B cell (primary cell): Measurements from ENCODE around the gene DUOXA2. TPM values are rescaled to one million over a fixed set of nuclear protein-coding genes. Genes with fewer than 3 reads are reported as not detected.
A peak's percentile ranks its signal among the peaks of the same experiment; 100 is the strongest.

Experiments
- ATAC-seq: fragments of 200-7000 bp; cut with Tn5 transposase; one replicate; pipeline ENCODE4 v1.10.0; 2021; ENCODE audit warnings: low read depth, mild to moderate bottlenecking, moderate number of reproducible peaks, moderate library complexity
- CTCF ChIA-PET: fragments of 350-600 bp; sonication (Branson Sonifier 250); formaldehyde crosslinking; loops from one replicate; lab custom pipeline; 2021; ENCODE audit warnings: antibody characterized with exemption, inconsistent platforms; lab: Charles Lee
- POLR2A ChIA-PET: fragments of 350-600 bp; sonication (Branson Sonifier 250); formaldehyde crosslinking; loops from one replicate; lab custom pipeline; 2021; ENCODE audit warnings: antibody characterized with exemption; lab: Charles Lee
- DNase-seq: peaks from one replicate; pipeline ENCODE4 v3.0.0; 2013
- H2AFZ ChIP-seq: 2 replicates; pipeline ENCODE4 v1.6.1; 2012; ENCODE audit warnings: mild to moderate bottlenecking, low read depth, low read length; ENCODE audit not compliant: insufficient read depth, poor library complexity, severe bottlenecking
- H3K27ac ChIP-seq, 2 donors: 1 replicate in 1 of 2; 2 replicates in 1 of 2; pipeline ENCODE4 v1.5.1; 2012 to 2013; ENCODE audit warnings: low read length in 2 of 2, mild to moderate bottlenecking in 2 of 2, moderate library complexity in 1 of 2
- H3K27me3 ChIP-seq, 4 experiments: fragments of 200-600 bp in 1 of 4; sonication (generic) in 1 of 4; replicated peaks in 1 of 4; 1 replicate in 2 of 4; 2 replicates in 2 of 4; pipeline versions ENCODE4 v1.6.1 to v1.7.0; 2013 to 2016; ENCODE audit warnings: low read length in 3 of 4, mild to moderate bottlenecking in 2 of 4, mixed read lengths in 1 of 4, moderate library complexity in 1 of 4; ENCODE audit not compliant: insufficient read depth in 4 of 4, control insufficient read depth in 3 of 4; ENCODE audit errors: control extremely low read depth in 1 of 4
- H3K36me3 ChIP-seq, 2 experiments: replicated peaks in 1 of 2; 1 replicate in 1 of 2; 2 replicates in 1 of 2; pipeline versions ENCODE4 v1.6.1 to v1.7.1; 2013; ENCODE audit warnings: low read length in 1 of 2; ENCODE audit not compliant: insufficient read depth in 2 of 2, control insufficient read depth in 1 of 2; ENCODE audit errors: control extremely low read depth in 1 of 2, extremely low read depth in 1 of 2
- H3K4me1 ChIP-seq, 2 donors: fragments of 200-600 bp in 1 of 2; sonication (generic) in 1 of 2; 1 replicate in 1 of 2; 2 replicates in 1 of 2; pipeline versions ENCODE4 v1.5.1 to v1.6.1; 2013 to 2017; ENCODE audit warnings: low read length in 2 of 2; ENCODE audit not compliant: control insufficient read depth in 2 of 2, insufficient read depth in 2 of 2
- H3K4me2 ChIP-seq: replicated peaks from 2 replicates; pipeline ENCODE3; 2012; ENCODE audit warnings: mild to moderate bottlenecking, low read depth, low read length; ENCODE audit not compliant: poor library complexity, severe bottlenecking
- H3K4me3 ChIP-seq, 5 experiments: fragments of 200-600 bp in 1 of 5; sonication (generic) in 1 of 5; 1 replicate in 3 of 5; 2 replicates in 2 of 5; pipeline versions ENCODE4 v1.5.1 to v1.7.0; 2011 to 2016; ENCODE audit warnings: low read length in 4 of 5, mild to moderate bottlenecking in 4 of 5, low read depth in 2 of 5, control low read depth in 1 of 5, moderate library complexity in 1 of 5; ENCODE audit not compliant: insufficient read depth in 1 of 5; ENCODE audit errors: control extremely low read depth in 1 of 5, extremely low read depth in 1 of 5
- H3K79me2 ChIP-seq: fragments of 200-600 bp; sonication (generic); one replicate; pipeline ENCODE4 v1.6.0; 2016; ENCODE audit warnings: low read length; ENCODE audit not compliant: control insufficient read depth, insufficient read depth
- H3K9ac ChIP-seq: fragments of 200-600 bp; sonication (generic); 2 replicates; pipeline ENCODE4 v1.6.1; 2017; ENCODE audit warnings: mild to moderate bottlenecking, low read length, moderate library complexity
- H3K9me3 ChIP-seq, 3 donors: one replicate each; pipeline versions ENCODE4 v1.6.1 to v1.7.1; 2013; ENCODE audit warnings: low read length in 2 of 3; ENCODE audit not compliant: control insufficient read depth in 2 of 3, insufficient read depth in 1 of 3; ENCODE audit errors: control extremely low read depth in 1 of 3
- H4K20me1 ChIP-seq: 2 replicates; pipeline ENCODE4 v1.6.0; 2012; ENCODE audit warnings: mild to moderate bottlenecking, low read length; ENCODE audit not compliant: insufficient read depth, control insufficient read depth, poor library complexity, severe bottlenecking
- H3K27ac Mint-ChIP-seq: one replicate; pipeline ENCODE4 v1.8.0; 2021; ENCODE audit warnings: mixed read lengths
- H3K27me3 Mint-ChIP-seq: one replicate; pipeline ENCODE4 v1.8.0; 2021; ENCODE audit warnings: mixed read lengths
- H3K4me1 Mint-ChIP-seq: one replicate; pipeline ENCODE4 v1.8.0; 2021; ENCODE audit warnings: mixed read lengths
- H3K4me3 Mint-ChIP-seq: one replicate; pipeline ENCODE4 v1.8.0; 2021; ENCODE audit warnings: mixed read lengths
- H3K9me3 Mint-ChIP-seq: one replicate; pipeline ENCODE4 v1.8.0; 2022; ENCODE audit warnings: mixed read lengths; ENCODE audit not compliant: insufficient read depth
- CTCF ChIP-seq: fragments of 200-600 bp; IDR thresholded peaks from one replicate; pipeline ENCODE4 v1.8.0; 2022; ENCODE audit warnings: antibody characterized with exemption, mild to moderate bottlenecking
- EZH2 ChIP-seq: IDR thresholded peaks from 2 replicates; pipeline ENCODE4 v1.6.1; 2012; ENCODE audit warnings: borderline replicate concordance, low read depth, mild to moderate bottlenecking, moderate library complexity, low read length; ENCODE audit not compliant: insufficient read depth, poor library complexity, severe bottlenecking
- WGBS: methylation state at CpG from one replicate; pipeline ENCODE4 v1.1.5; 2013; ENCODE audit warnings: missing lambda C conversion rate; ENCODE audit not compliant: insufficient coverage; 5-methylcytosine and 5-hydroxymethylcytosine counted together
- intact Hi-C: fragments of 100-400 bp; cut with micrococcal nuclease; formaldehyde crosslinking; loops from one replicate; pipeline ENCODE4 v1.10.0; 2022
- polyA plus RNA-seq: library from polyadenylated mRNA; depleted of rRNA; stranded (reverse); fragments of >200 nt; gene quantifications from 2 replicates; pipeline ENCODE4 v1.2.3, GENCODE V29; 2012
- total RNA-seq, 2 donors: library from RNA; stranded (reverse); fragments of 120-200 nt in 1 of 2; gene quantifications; 1 replicate in 1 of 2; 2 replicates in 1 of 2; pipeline versions ENCODE4 v1.2.3 to v1.2.4, GENCODE V29; 2013 to 2022

The DUOXA2 gene
- total and polyA plus RNA-seq, 2 donors (not counting 1 experiment from before 2014, with no cell fraction given), result not detected

GRCh38 chr15:45111390-45112142 lies 2.6 kb upstream of the DUOXA2 start:
- Histone ChIP-seq H3K4me2 (peak overlapping the region; percentile 72), H3K9ac (no peak overlapping the region), H2AFZ (peak overlapping the region; percentile 9), H3K9me3 (peaks cover 0 to 36% (median 0%) of the 10 kb centered on the region in 3 donors), H3K36me3 (no peaks in the 10 kb centered on the region), H4K20me1 (no peaks in the 10 kb centered on the region), H3K4me1 (peaks cover 39 to 48% of the 10 kb centered on the region in 2 donors), H3K27me3 (peaks cover 0 to 73% (median 52%) of the 10 kb centered on the region in 4 experiments), H3K79me2 (no peaks in the 10 kb centered on the region), H3K4me3 (no peak overlapping the region), H3K27ac (no peak overlapping the region)
- TF ChIP-seq CTCF, result no peak
- no peak for TF ChIP-seq EZH2
- POLR2A ChIA-PET, result interaction anchor here (0.5 kb wide), 1 partner anchor 26 kb away, joined by 3 read pairs; no protein-coding TSS in a partner anchor
- DNase-seq (no peak), ATAC-seq (no peak)
- 15% methylated on average over 54 of the region's 71 CpGs for WGBS
- CTCF ChIA-PET, result interaction anchor here (0.6 to 5.5 kb wide), 5 partner anchors 15 to 258 kb away, joined by 3 to 32 read pairs (median 4); no protein-coding TSS in a partner anchor
- Mint-ChIP-seq H3K27me3 (peaks cover 74% of the 10 kb centered on the region), H3K4me3 (peak overlapping the region; percentile 85), H3K27ac (no peak overlapping the region), H3K4me1 (peaks cover 42% of the 10 kb centered on the region), H3K9me3 (no peaks in the 10 kb centered on the region)
- intact Hi-C loops, result loop anchor here (10.0 kb wide), 1 partner anchor 83 kb away; no protein-coding TSS in a partner anchor
